Fibroblast of skin of left biceps (primary cell): ENCODE results near the gene NINJ2.

Experiments
- DNase-seq, 2 experiments: peaks; one replicate each; pipeline ENCODE4 v3.0.0-alpha.2; 2013; ENCODE audit warnings: low read depth in 2 of 2

NINJ2 gene

GRCh38 chr12:673849-674248 is 10.6 kb upstream of the NINJ2 start:
- DNase-seq = no peak

GRCh38 chr12:669576-669945 is 6.3 kb upstream of the NINJ2 start:
- DNase-seq = no peak

GRCh38 chr12:668090-668481 is 4.8 kb upstream of the NINJ2 start:
- no peak for DNase-seq

- DNase-seq = no peak
Observed at GRCh38 chr12:666766-667308, 3.6 kb upstream of the NINJ2 start.

GRCh38 chr12:666066-666465 is 2.8 kb upstream of the NINJ2 start:
- DNase-seq = no peak

GRCh38 chr12:664779-665092 is 1.5 kb upstream of the NINJ2 start:
- no peak for DNase-seq

- DNase-seq = no peak
Observed at GRCh38 chr12:664075-664778, 982 bp upstream of the NINJ2 start.

GRCh38 chr12:662566-663292 is 516 bp downstream of the NINJ2 start:
- DNase-seq = no peak

- no peak for DNase-seq
Observed at GRCh38 chr12:661720-662486, 1.3 kb downstream of the NINJ2 start.

GRCh38 chr12:659090-659683 is 4.1 kb downstream of the NINJ2 start:
- DNase-seq = no peak

- no peak for DNase-seq
Observed at GRCh38 chr12:650983-651382, 12.3 kb downstream of the NINJ2 start.

- no peak for DNase-seq
Observed at GRCh38 chr12:647385-648085, 15.7 kb downstream of the NINJ2 start.

GRCh38 chr12:646442-647384 is 16.5 kb downstream of the NINJ2 start:
- no peak for DNase-seq

GRCh38 chr12:645563-646071 is 17.6 kb downstream of the NINJ2 start:
- no peak for DNase-seq

- no peak for DNase-seq
Observed at GRCh38 chr12:644818-645552, 18.3 kb downstream of the NINJ2 start.

- no peak for DNase-seq
Observed at GRCh38 chr12:644303-644639, 19.0 kb downstream of the NINJ2 start.

GRCh38 chr12:643475-644302 is 19.6 kb downstream of the NINJ2 start:
- no peak for DNase-seq

GRCh38 chr12:642633-643474 is 20.4 kb downstream of the NINJ2 start:
- DNase-seq = peak; percentile 23 to 26
